Stomach (tissue), 9 donors: ENCODE results near the gene GET4. TPM values are rescaled to one million over a fixed set of nuclear protein-coding genes. Genes with fewer than 3 reads are reported as not detected.

Experiments used
- DNase-seq, 2 donors: peaks; one replicate each; pipeline versions ENCODE4 v3.0.0 to v3.0.0-alpha.2; 2013 to 2019
- H3K27ac ChIP-seq, 5 donors: fragments of 200-600 bp in 4 of 5; sonication (generic) in 4 of 5; one replicate each; pipeline ENCODE4 v1.5.1; 2013 to 2019; ENCODE audit warnings: mild to moderate bottlenecking in 1 of 5, moderate library complexity in 1 of 5
- H3K27me3 ChIP-seq, 3 donors: fragments of 200-600 bp; sonication (generic); one replicate each; pipeline ENCODE4 v1.5.1; 2017 to 2019; ENCODE audit warnings: mixed run types in 1 of 3
- H3K36me3 ChIP-seq, 4 donors: fragments of 200-600 bp; sonication (generic); 1 replicate in 3 of 4; 2 replicates in 1 of 4; pipeline ENCODE4 v1.5.1; 2016 to 2019
- H3K4me1 ChIP-seq, 4 donors: fragments of 200-600 bp; sonication (generic); one replicate each; pipeline ENCODE4 v1.5.1; 2016 to 2019
- H3K4me3 ChIP-seq, 4 donors: fragments of 200-600 bp; sonication (generic) in 3 of 4; one replicate each; pipeline ENCODE4 v1.5.1; 2016 to 2019; ENCODE audit warnings: mild to moderate bottlenecking in 1 of 4
- H3K9me3 ChIP-seq, 4 donors: fragments of 200-600 bp; sonication (generic); one replicate each; pipeline ENCODE4 v1.5.1; 2016 to 2019
- EP300 ChIP-seq: sonication (generic); formaldehyde crosslinking; IDR thresholded peaks from one replicate; pipeline ENCODE4 v1.6.1; 2017; ENCODE audit warnings: antibody characterized with exemption
- POLR2A ChIP-seq, 4 donors: fragments of 450-650 bp; IDR thresholded peaks; one replicate each; pipeline ENCODE4 v1.6.1; 2016; ENCODE audit warnings: antibody characterized with exemption in 4 of 4, control low read depth in 2 of 4, mild to moderate bottlenecking in 1 of 4, moderate library complexity in 1 of 4
- POLR2AphosphoS5 ChIP-seq, 3 donors: sonication (generic); formaldehyde crosslinking; IDR thresholded peaks; one replicate each; pipeline ENCODE4 v1.6.1; 2016; ENCODE audit warnings: antibody characterized with exemption in 3 of 3
- WGBS, 5 donors: extraction: QIAGEN DNeasy Blood & Tissue Kit in 3 of 5; methylation state at CpG; one replicate each; pipeline versions ENCODE4 v1.1.5 to v1.1.7; 2013 to 2018; 5-methylcytosine and 5-hydroxymethylcytosine counted together
- intact Hi-C: fragments of 100-400 bp; cut with DNase I; formaldehyde crosslinking; loops from one replicate; pipeline ENCODE4 v1.15.1; 2023; ENCODE audit warnings: low total_unique reads
- polyA plus RNA-seq, 3 donors: library from polyadenylated mRNA; stranded (reverse); fragments of 200-250 nt; gene quantifications; one replicate each; pipeline ENCODE4 v1.2.3, GENCODE V29; 2013
- total RNA-seq, 5 donors: library from RNA; depleted of rRNA; stranded (reverse); fragments of >200 nt; gene quantifications; one replicate each; pipeline versions ENCODE4 v1.1.0 to v1.2.3, GENCODE V29; 2014 to 2016
- TF ChIP-seq, protein P1 (sequence below), 7 experiments: fragments of 450-650 bp in 4 of 7; fragments of 200-600 bp in 3 of 7; sonication (generic) in 3 of 7; IDR thresholded peaks; one replicate each; pipeline ENCODE4 v1.5.1; 2016 to 2019; ENCODE audit warnings: antibody characterized with exemption in 7 of 7, control low read depth in 2 of 7, mild to moderate bottlenecking in 1 of 7
- donor health status: healthy with polysubstance abuse.
- donor health status: Bipolar disorder and iron deficiency.
- donor health status: healthy.

The GET4 gene
- total and polyA plus RNA-seq, 8 donors, result 22.4 to 140 (median 46.6) TPM

DNA sequence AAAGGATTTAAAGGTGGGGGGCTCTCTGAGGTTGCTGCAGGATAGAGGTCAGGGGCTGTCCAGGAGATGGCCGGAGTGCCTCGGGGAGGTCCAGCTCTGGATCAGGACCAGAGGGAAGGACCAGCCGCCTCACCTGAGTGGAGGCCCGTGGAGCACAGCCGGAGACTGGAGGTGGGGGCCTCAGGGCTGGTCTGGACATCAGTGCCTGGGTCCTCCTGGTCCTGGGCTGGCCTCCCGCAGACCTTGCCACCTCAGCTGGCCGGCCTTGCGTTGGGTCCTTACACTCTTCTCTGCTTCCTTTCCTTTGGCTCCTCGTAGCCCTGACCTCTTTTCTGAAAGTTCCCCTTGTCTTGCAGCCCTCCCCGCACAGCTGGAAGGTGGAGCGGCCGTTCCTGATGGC, 42.1 kb upstream of the GET4 start:
- intact Hi-C loops, result no loop called here
- Histone ChIP-seq H3K4me1 (peaks cover 60 to 92% (median 83%) of the 10 kb centered on the region in 4 donors), H3K27me3 (no peaks in the 10 kb centered on the region), H3K4me3 (no peak overlapping the region), H3K36me3 (peaks cover 6 to 32% (median 19%) of the 10 kb centered on the region in 4 donors), H3K9me3 (no peaks in the 10 kb centered on the region), H3K27ac (peak overlapping the region in 4 of 5 donors; percentile 85 to 94 (median 90))
- TF ChIP-seq EP300, result no peak
- TF ChIP-seq POLR2AphosphoS5 (IDR thresholded peaks at IDR 0.05), result no peak
- TF ChIP-seq, protein P1, sequence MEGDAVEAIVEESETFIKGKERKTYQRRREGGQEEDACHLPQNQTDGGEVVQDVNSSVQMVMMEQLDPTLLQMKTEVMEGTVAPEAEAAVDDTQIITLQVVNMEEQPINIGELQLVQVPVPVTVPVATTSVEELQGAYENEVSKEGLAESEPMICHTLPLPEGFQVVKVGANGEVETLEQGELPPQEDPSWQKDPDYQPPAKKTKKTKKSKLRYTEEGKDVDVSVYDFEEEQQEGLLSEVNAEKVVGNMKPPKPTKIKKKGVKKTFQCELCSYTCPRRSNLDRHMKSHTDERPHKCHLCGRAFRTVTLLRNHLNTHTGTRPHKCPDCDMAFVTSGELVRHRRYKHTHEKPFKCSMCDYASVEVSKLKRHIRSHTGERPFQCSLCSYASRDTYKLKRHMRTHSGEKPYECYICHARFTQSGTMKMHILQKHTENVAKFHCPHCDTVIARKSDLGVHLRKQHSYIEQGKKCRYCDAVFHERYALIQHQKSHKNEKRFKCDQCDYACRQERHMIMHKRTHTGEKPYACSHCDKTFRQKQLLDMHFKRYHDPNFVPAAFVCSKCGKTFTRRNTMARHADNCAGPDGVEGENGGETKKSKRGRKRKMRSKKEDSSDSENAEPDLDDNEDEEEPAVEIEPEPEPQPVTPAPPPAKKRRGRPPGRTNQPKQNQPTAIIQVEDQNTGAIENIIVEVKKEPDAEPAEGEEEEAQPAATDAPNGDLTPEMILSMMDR (IDR thresholded peaks at IDR 0.05), result no peak
- no peak for TF ChIP-seq POLR2A (IDR thresholded peaks at IDR 0.05)
- no peak for DNase-seq
- whole genome bisulfite sequencing, 5 donors, result 89 to 97% (median 91%) methylated on average over 9 to 12 of the region's 12 CpGs

DNA sequence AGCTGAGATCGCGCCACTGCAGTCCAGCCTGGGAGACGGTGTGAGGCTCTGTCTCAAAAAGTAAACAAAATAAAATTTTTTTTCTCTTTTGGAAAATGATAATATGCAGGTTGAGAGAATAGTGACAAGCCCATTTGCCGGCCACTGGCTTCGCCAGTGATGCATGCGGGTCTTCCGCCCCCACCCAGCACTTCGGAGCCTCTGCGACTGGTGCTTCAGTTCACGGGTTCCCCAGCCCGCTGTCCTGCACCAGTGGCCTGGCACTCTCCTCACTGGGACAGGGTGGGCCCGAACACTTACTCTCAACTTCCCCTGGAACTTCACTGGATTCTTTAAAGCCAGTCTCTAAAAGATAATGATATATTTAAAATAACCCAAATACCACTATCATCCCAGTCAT, 41.3 kb upstream of the GET4 start:
- intact Hi-C loops, result no loop called here
- TF ChIP-seq EP300, result no peak
- TF ChIP-seq POLR2AphosphoS5 (IDR thresholded peaks at IDR 0.05), result no peak
- TF ChIP-seq, protein P1 (IDR thresholded peaks at IDR 0.05), result no peak
- no peak for TF ChIP-seq POLR2A (IDR thresholded peaks at IDR 0.05)
- no peak overlapping the region for H3K4me3 ChIP-seq
- H3K9me3 ChIP-seq, result no peaks in the 10 kb centered on the region
- H3K4me1 ChIP-seq, result peaks cover 53 to 84% (median 76%) of the 10 kb centered on the region in 4 donors
- H3K27me3 ChIP-seq, result no peaks in the 10 kb centered on the region
- WGBS, 5 donors, result 90 to 96% (median 95%) methylated on average over 12 of the region's 12 CpGs
- H3K36me3 ChIP-seq, result peaks cover 12 to 37% (median 26%) of the 10 kb centered on the region in 4 donors
- DNase-seq, result no peak
- H3K27ac ChIP-seq, result peak overlapping the region in 4 of 5 donors; percentile 85 to 93 (median 86)

DNA sequence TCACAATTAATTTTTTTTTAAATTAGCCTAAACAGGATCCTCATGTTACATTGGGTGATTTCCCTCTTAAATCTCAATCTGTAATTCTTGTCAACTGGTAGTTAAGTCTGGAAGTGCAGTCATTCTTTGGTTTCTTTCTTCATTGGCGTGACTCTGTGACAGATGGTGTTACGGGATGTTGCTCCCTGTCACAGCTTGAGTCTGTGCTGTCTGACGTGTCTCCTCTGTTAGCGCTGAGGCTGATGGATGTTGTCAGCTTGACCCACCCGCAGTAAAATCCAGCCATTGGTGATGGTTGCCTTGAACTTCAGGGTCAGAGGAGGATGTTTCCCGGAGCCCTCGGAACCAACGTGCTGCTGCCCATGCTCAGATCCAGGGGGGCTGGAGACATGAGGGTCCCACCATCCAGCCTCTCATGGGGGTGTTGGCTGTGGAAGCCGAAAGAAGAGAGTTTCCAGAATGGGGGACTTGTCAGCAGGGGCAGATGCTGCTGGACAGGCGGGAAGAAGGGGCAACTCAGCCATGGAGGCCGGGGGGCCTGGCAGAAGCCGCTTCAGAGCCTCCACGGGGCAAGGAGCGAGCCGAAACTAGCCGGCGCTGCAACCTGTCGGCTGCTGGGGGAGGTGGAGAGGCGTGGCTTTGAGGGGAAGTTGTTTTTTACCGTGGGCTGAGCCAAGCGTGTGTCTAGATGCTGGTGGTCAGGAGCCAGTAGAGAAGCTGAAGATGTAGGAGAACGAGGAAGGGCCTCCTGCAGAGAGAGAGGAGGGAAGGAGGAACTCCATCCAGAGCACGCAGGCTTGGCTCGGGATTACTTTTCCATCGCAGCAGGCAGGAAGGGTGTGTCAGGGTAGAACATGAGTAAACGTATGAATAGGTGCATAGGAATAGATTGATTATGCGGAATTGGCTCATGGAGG, 40.6 kb upstream of the GET4 start:
- 57 to 66% (median 66%) methylated on average over 27 of the region's 27 CpGs for WGBS, 5 donors
- TF ChIP-seq, protein P1 (IDR thresholded peaks at IDR 0.05), result no peak
- peak in 1 of 3 donors; percentile 53 for TF ChIP-seq POLR2AphosphoS5 (IDR thresholded peaks at IDR 0.05)
- no peak for TF ChIP-seq POLR2A (IDR thresholded peaks at IDR 0.05)
- TF ChIP-seq EP300, result no peak
- DNase-seq, result peak in 1 of 2 donors; percentile 76
- Histone ChIP-seq H3K27me3 (no peaks in the 10 kb centered on the region), H3K36me3 (peaks cover 16 to 41% (median 33%) of the 10 kb centered on the region in 4 donors), H3K4me1 (peaks cover 48 to 77% (median 69%) of the 10 kb centered on the region in 4 donors), H3K9me3 (no peaks in the 10 kb centered on the region), H3K27ac (peak overlapping the region; percentile 68 to 93 (median 85)), H3K4me3 (no peak overlapping the region)
- intact Hi-C loops, result no loop called here

DNA sequence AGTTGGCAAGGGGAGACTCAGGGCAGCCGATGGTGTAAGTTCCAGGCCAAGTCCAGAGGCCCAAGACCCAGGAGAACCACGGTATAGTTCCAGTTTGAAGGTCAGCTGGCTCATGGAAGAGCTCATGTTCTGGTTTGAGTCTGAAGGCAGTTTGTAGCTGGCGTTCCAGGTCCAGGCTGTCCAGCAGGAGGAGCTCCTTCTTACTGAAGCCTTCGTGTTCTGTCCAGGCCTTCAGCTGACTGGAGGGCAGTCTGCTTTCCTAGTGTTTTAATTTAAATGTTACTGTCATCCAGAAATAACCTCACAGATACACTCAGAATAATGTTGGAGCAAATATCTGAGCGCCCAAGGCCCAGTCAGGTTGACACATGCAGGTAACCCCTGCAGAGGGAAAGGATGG, 39.9 kb upstream of the GET4 start:
- intact Hi-C loops, result no loop called here
- no peak for TF ChIP-seq EP300
- TF ChIP-seq, protein P1 (IDR thresholded peaks at IDR 0.05), result peak in 5 of 7 experiments; percentile 29 to 57 (median 41)
- no peak for TF ChIP-seq POLR2A (IDR thresholded peaks at IDR 0.05)
- TF ChIP-seq POLR2AphosphoS5 (IDR thresholded peaks at IDR 0.05), result peak in 1 of 3 donors; percentile 5
- peak in 1 of 2 donors; percentile 64 for DNase-seq

More for the DNA sequence above, 39.9 kb upstream of the GET4 start:
- Histone ChIP-seq H3K9me3 (no peaks in the 10 kb centered on the region), H3K4me1 (peaks cover 41 to 76% (median 62%) of the 10 kb centered on the region in 4 donors), H3K36me3 (peaks cover 16 to 44% (median 34%) of the 10 kb centered on the region in 4 donors), H3K27me3 (no peaks in the 10 kb centered on the region), H3K27ac (peak overlapping the region; percentile 68 to 93 (median 85)), H3K4me3 (no peak overlapping the region)
- 38 to 54% (median 42%) methylated on average over 5 of the region's 5 CpGs for WGBS, 5 donors
